Smooth muscle cell of the pulmonary artery (primary cell): ENCODE measurements around the gene EXOC3L1. TPM values are rescaled to one million over a fixed set of nuclear protein-coding genes. Genes with fewer than 3 reads are reported as not detected.

Source experiments
- total RNA-seq: library from RNA; depleted of rRNA; stranded (reverse); fragments of >200 nt; gene quantifications from 2 replicates; pipeline ENCODE4 v1.2.3, GENCODE V29; 2014

Gene EXOC3L1
- total RNA-seq = 0.13 TPM in 1 of 2 replicates, not detected in the other

GRCh38 chr16:67190041-67190440 is at the start of gene EXOC3L1:
EXOC3L1 (minus strand) TSS chr16:67190136; CDS start chr16:67189676, 460 bp downstream.

GRCh38 chr16:67226804-67227566 is 37.0 kb upstream of the EXOC3L1 start, which contains the start of gene TMEM208:
TMEM208 (plus strand) TSS chr16:67227130; CDS start chr16:67227219, 89 bp downstream.

GRCh38 chr16:67199011-67199807 is 9.3 kb upstream of the EXOC3L1 start, which contains the start of gene ELMO3:
ELMO3 (plus strand) TSS chr16:67199131; CDS start chr16:67199327, 196 bp downstream.

GRCh38 chr16:67191995-67192681 is 2.2 kb upstream of the EXOC3L1 start, which contains the start of gene E2F4:
E2F4 (plus strand) TSS chr16:67192155; CDS start chr16:67192228, 73 bp downstream.

GRCh38 chr16:67183627-67184452 is 6.1 kb downstream of the EXOC3L1 start, which contains the start of gene MATCAP1:
MATCAP1 (minus strand) TSS chr16:67183963; CDS start chr16:67180610, 3,353 bp downstream.

GRCh38 chr16:67170168-67170948 is 19.6 kb downstream of the EXOC3L1 start, which contains the start of gene NOL3:
NOL3 (plus strand) TSS chr16:67170538.

GRCh38 chr16:67164599-67165061 is 25.3 kb downstream of the EXOC3L1 start, which contains the start of gene HSF4:
HSF4 (plus strand) TSS chr16:67164745; CDS start chr16:67164812, 67 bp downstream.

GRCh38 chr16:67150833-67151396 is 39.0 kb downstream of the EXOC3L1 start, which contains the start of gene B3GNT9:
B3GNT9 (minus strand) TSS chr16:67150998; CDS start chr16:67150485, 513 bp downstream.

Other genes with a start within 250 kb of the EXOC3L1 start
- 0.39 and 1.2 TPM in 2 replicates for gene CES3, start 228.9 kb downstream of the EXOC3L1 start, total RNA-seq
- gene CES4A, start 201.5 kb downstream of the EXOC3L1 start, total RNA-seq = 0.99 and 1.8 TPM in 2 replicates
- 57.0 and 57.7 TPM in 2 replicates for gene CBFB, start 161.0 kb downstream of the EXOC3L1 start, total RNA-seq
- 20.0 and 22.0 TPM in 2 replicates for gene PHAF1, start 80.2 kb downstream of the EXOC3L1 start, total RNA-seq
- gene B3GNT9, start 39.1 kb downstream of the EXOC3L1 start, total RNA-seq = 47.2 and 55.1 TPM in 2 replicates
- gene TRADD, start 30.2 kb downstream of the EXOC3L1 start, total RNA-seq = 18.2 and 18.9 TPM in 2 replicates
- 11.9 and 12.8 TPM in 2 replicates for gene FBXL8, start 30.2 kb downstream of the EXOC3L1 start, total RNA-seq
- gene HSF4, start 25.4 kb downstream of the EXOC3L1 start, total RNA-seq = 12.1 and 23.0 TPM in 2 replicates
- gene NOL3, start 19.6 kb downstream of the EXOC3L1 start, total RNA-seq = 42.4 and 43.0 TPM in 2 replicates
- 16.9 and 20.5 TPM in 2 replicates for gene MATCAP1, start 6.2 kb downstream of the EXOC3L1 start, total RNA-seq
- gene E2F4, start 2.0 kb upstream of the EXOC3L1 start, total RNA-seq = 44.6 and 64.7 TPM in 2 replicates
- gene ELMO3, start 9.0 kb upstream of the EXOC3L1 start, total RNA-seq = 0.26 and 0.76 TPM in 2 replicates
- 25.4 and 28.7 TPM in 2 replicates for gene TMEM208, start 37.0 kb upstream of the EXOC3L1 start, total RNA-seq
- 20.7 and 36.2 TPM in 2 replicates for gene FHOD1, start 57.3 kb upstream of the EXOC3L1 start, total RNA-seq
- gene SLC9A5, start 58.8 kb upstream of the EXOC3L1 start, total RNA-seq = 3.4 and 4.2 TPM in 2 replicates
- 34.1 and 51.4 TPM in 2 replicates for gene PLEKHG4, start 89.4 kb upstream of the EXOC3L1 start, total RNA-seq
- gene KCTD19, start 136.6 kb upstream of the EXOC3L1 start, total RNA-seq = under 0.01 and 0.03 TPM in 2 replicates
- 0.17 TPM in 1 of 2 replicates, not detected in the other for gene LRRC36, start 136.7 kb upstream of the EXOC3L1 start, total RNA-seq
- gene TPPP3, start 203.4 kb upstream of the EXOC3L1 start, total RNA-seq = 1.2 and 1.6 TPM in 2 replicates
- 8.1 and 10.5 TPM in 2 replicates for gene ZDHHC1, start 226.3 kb upstream of the EXOC3L1 start, total RNA-seq
- 0.20 TPM in 1 of 2 replicates, not detected in the other for gene HSD11B2, start 241.0 kb upstream of the EXOC3L1 start, total RNA-seq